ENCODE results near the gene MRM1.

The MRM1 gene

DNA sequence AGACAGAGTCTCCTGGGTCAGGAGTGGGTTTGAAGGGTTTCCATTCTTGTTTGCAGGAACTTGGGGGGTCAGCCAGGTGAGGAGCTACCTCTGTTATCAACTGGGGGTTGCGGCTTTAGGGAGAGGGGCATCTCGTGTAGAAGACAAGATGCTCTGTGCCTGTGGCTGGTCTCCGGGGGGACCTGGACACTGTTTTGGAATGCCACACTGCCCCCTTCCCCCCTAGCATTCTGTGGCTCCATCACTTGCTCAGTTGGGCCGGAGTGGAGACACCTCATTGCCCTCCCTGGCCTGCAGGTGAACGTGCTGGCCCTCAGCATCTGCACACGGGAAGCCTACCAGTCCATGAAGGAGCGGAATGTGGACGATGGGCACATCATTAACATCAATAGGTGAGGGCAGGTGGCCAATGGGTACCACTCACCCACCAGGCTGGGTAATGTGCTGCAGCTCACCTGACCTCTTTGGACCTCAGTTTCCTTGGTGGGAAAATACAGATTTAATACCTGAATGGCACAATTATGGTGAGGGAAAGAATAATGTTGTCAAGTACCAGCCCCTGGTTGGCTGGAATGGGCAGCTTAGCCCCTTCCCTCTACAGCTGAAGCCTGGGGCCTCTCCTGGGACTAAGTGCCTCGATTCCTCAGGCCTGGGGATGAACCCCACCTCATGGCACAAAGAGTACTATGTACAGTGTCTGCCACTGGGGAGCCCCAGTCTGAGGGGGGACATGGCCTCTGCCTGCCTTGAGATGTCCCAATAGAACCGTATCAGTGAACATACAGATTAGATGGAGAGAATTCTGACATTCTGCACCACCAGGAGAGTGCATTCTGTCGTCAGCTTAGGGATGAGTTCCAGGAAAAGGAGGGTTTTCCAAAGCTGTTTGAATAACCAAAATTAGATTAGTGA is 3.3 kb upstream of the MRM1 start:
- H3K36me3 ChIP-seq (ENCODE audit: control insufficient read depth, insufficient read depth, low read length): peaks cover 4% of the 10 kb centered on the region
- TF ChIP-seq, protein P1, sequence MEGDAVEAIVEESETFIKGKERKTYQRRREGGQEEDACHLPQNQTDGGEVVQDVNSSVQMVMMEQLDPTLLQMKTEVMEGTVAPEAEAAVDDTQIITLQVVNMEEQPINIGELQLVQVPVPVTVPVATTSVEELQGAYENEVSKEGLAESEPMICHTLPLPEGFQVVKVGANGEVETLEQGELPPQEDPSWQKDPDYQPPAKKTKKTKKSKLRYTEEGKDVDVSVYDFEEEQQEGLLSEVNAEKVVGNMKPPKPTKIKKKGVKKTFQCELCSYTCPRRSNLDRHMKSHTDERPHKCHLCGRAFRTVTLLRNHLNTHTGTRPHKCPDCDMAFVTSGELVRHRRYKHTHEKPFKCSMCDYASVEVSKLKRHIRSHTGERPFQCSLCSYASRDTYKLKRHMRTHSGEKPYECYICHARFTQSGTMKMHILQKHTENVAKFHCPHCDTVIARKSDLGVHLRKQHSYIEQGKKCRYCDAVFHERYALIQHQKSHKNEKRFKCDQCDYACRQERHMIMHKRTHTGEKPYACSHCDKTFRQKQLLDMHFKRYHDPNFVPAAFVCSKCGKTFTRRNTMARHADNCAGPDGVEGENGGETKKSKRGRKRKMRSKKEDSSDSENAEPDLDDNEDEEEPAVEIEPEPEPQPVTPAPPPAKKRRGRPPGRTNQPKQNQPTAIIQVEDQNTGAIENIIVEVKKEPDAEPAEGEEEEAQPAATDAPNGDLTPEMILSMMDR (IDR thresholded peaks at IDR 0.05; ENCODE audit: insufficient read depth, low read length, poor library complexity, severe bottlenecking): no peak
- H3K4me3 ChIP-seq (replicated peaks; ENCODE audit: low read depth, low read length): no peak overlapping the region
- DNase-seq (ENCODE audit: extremely low read depth, insufficient read length): no peak
- no peaks in the 10 kb centered on the region for H3K27me3 ChIP-seq (replicated peaks; ENCODE audit: control insufficient read depth, insufficient read depth, low read length)

DNA sequence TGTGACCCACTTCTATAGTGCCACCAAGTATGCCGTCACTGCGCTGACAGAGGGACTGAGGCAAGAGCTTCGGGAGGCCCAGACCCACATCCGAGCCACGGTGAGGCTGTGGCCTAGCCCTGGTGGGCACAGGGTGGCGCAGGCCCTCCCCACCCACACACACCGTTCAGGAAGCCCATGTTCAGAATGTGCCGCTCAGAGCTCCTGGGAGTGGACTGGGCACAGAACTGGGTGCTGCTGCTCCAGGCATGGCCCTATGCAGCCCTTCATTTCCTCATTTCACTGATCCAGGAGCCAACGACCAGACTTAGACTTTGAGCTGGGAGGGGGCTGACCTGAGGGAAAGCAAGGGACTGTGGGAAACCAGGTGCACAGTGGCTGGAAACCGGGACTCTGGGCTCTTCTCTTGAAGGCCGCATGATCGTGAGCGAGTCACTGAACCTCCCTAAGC is 2.4 kb upstream of the MRM1 start:
- TF ChIP-seq, protein P1 (IDR thresholded peaks at IDR 0.05; ENCODE audit: insufficient read depth, low read length, poor library complexity, severe bottlenecking): no peak

DNA sequence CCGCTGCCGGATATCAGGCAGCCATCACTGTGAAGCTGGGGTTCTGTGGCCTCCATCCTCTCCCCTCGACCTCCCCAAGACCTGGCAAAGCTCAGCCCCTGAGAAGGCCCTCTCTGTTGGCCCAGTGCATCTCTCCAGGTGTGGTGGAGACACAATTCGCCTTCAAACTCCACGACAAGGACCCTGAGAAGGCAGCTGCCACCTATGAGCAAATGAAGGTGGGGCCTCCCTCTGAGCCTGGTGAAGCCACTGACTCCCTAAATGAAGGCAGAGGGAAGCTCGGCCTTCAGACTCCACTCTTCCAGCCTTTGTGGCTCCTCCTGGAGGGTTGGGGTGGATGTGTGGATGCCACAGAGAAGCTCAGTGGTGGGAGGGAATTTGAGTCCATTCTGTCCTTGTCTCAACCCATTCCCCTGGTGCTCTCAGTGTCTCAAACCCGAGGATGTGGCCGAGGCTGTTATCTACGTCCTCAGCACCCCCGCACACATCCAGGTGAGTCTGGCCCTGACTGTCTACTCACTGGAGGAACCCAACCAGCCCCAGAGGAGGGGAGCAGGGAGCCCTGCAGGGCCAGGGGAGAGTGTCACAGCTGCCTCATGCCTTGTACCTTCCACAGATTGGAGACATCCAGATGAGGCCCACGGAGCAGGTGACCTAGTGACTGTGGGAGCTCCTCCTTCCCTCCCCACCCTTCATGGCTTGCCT is 1.7 kb upstream of the MRM1 start:
- no peak for DNase-seq (ENCODE audit: extremely low read depth, insufficient read length)
- no peak overlapping the region for H3K4me3 ChIP-seq (replicated peaks; ENCODE audit: low read depth, low read length)

More for the DNA sequence above, 2.4 kb upstream of the MRM1 start:
- no peak for DNase-seq (ENCODE audit: extremely low read depth, insufficient read length)
- Histone ChIP-seq H3K36me3 (ENCODE audit: control insufficient read depth, insufficient read depth, low read length) (peaks cover 5% of the 10 kb centered on the region), H3K4me3 (replicated peaks; ENCODE audit: low read depth, low read length) (no peak overlapping the region), H3K27me3 (replicated peaks; ENCODE audit: control insufficient read depth, insufficient read depth, low read length) (no peaks in the 10 kb centered on the region)

DNA sequence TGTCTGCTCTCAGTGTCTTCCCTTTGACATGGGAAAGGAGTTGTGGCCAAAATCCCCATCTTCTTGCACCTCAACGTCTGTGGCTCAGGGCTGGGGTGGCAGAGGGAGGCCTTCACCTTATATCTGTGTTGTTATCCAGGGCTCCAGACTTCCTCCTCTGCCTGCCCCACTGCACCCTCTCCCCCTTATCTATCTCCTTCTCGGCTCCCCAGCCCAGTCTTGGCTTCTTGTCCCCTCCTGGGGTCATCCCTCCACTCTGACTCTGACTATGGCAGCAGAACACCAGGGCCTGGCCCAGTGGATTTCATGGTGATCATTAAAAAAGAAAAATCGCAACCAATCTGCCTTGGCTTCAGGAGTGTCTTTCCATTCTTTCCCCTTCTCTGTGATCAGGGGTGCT is 918 bp upstream of the MRM1 start:
- H3K27me3 ChIP-seq (replicated peaks; ENCODE audit: control insufficient read depth, insufficient read depth, low read length): no peaks in the 10 kb centered on the region
- no peak overlapping the region; the same call in 1 of the 2 replicates for H3K4me3 ChIP-seq (replicated peaks; ENCODE audit: low read depth, low read length)
- H3K36me3 ChIP-seq (ENCODE audit: control insufficient read depth, insufficient read depth, low read length): peaks cover 3% of the 10 kb centered on the region; the same call in 1 of the 2 replicates
- DNase-seq (ENCODE audit: extremely low read depth, insufficient read length): no peak
- TF ChIP-seq, protein P1 (IDR thresholded peaks at IDR 0.05; ENCODE audit: insufficient read depth, low read length, poor library complexity, severe bottlenecking): no peak

More for the DNA sequence above, 1.7 kb upstream of the MRM1 start:
- TF ChIP-seq, protein P1 (IDR thresholded peaks at IDR 0.05; ENCODE audit: insufficient read depth, low read length, poor library complexity, severe bottlenecking): no peak
- Histone ChIP-seq H3K36me3 (ENCODE audit: control insufficient read depth, insufficient read depth, low read length) (peaks cover 5% of the 10 kb centered on the region), H3K27me3 (replicated peaks; ENCODE audit: control insufficient read depth, insufficient read depth, low read length) (no peaks in the 10 kb centered on the region)

DNA sequence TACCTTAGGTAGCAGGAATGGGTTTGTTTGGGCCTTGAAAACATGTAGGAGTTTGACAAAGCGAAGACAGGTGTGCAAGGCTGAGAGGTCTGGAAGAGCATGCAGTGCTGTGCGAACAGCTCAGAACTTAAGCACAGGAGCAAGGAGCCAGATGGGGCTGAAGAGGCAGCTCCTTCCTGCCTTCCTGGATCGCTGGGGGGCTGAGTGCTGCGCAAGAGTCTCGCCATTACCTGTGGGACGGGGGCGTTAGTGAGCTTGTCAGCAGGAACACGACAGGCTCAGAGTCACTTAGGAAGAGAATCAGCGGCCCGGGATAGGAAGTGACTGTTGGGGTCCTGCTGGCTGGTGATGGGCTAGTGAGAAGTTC is 464 bp upstream of the MRM1 start:
- H3K4me3 ChIP-seq (replicated peaks; ENCODE audit: low read depth, low read length): peak overlapping the region; percentile 72
- no peak for DNase-seq (ENCODE audit: extremely low read depth, insufficient read length)
- H3K36me3 ChIP-seq (ENCODE audit: control insufficient read depth, insufficient read depth, low read length): peaks cover 1% of the 10 kb centered on the region; the same call in 1 of the 2 replicates
- TF ChIP-seq, protein P1 (IDR thresholded peaks at IDR 0.05; ENCODE audit: insufficient read depth, low read length, poor library complexity, severe bottlenecking): peak; percentile 1
- no peaks in the 10 kb centered on the region for H3K27me3 ChIP-seq (replicated peaks; ENCODE audit: control insufficient read depth, insufficient read depth, low read length)
